ENCODE measurements around the gene FAM20B.
"Not testable (repeated sequence)": the region's sequence is repeated elsewhere in the genome, so short reads cannot be mapped to it uniquely, and the experiment has no call there.

FAM20B gene, protein sequence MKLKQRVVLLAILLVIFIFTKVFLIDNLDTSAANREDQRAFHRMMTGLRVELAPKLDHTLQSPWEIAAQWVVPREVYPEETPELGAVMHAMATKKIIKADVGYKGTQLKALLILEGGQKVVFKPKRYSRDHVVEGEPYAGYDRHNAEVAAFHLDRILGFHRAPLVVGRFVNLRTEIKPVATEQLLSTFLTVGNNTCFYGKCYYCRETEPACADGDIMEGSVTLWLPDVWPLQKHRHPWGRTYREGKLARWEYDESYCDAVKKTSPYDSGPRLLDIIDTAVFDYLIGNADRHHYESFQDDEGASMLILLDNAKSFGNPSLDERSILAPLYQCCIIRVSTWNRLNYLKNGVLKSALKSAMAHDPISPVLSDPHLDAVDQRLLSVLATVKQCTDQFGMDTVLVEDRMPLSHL

GRCh38 chr1:179025125-179025974 lies at the start of gene FAM20B:
TSS of gene FAM20B (plus strand) at chr1:179025894. CDS start at chr1:179043848, 17,954 bp downstream.
- DNase-seq: peak; percentile 80

- DNase-seq: no peak
Observed at GRCh38 chr1:178976541-178976940, 49.2 kb upstream of the FAM20B start.

- DNase-seq: no peak
Observed at GRCh38 chr1:178986204-178986603, 39.5 kb upstream of the FAM20B start.

- not testable (repeated sequence) for DNase-seq
Observed at GRCh38 chr1:178988198-178988597, 37.5 kb upstream of the FAM20B start.

DNA sequence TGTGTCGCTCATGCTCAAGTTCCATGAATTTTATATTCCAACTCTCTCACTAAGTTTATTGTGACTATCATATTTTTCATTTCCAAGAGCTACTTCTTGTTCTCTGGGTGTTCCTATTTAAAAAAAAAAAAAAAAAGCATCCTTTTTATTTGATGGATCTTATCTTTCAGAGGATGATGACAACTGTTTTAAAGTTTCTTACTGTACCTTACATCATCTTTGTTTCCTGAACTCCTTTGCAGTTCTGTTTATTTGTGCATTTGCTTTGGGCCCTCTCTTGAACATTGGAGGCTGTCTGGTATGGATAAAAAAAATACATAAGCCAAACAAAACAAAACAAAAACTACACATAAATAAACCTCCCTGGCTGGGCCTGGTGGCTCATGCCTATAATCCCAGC lies 32.1 kb upstream of the FAM20B start:
- DNase-seq: no peak

DNA sequence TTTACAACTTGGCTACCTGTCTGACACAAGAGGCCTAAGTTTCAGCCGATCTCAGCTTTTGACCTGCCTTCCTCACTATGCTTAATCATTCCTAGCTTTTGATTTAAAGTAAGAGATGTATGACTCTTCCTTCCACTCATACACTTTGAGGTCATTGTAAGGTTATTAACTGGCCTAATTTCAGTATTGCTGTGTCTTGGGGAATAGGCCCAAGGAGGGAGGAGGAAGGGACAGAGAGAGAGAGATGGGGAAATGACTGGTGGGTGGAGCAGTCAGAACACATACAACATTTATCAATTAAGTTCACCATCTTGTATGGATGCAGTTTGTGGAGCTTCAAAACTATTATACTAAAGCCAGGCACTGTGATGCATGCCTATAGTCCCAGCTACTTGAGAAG lies 28.3 kb upstream of the FAM20B start:
- no peak for DNase-seq

DNA sequence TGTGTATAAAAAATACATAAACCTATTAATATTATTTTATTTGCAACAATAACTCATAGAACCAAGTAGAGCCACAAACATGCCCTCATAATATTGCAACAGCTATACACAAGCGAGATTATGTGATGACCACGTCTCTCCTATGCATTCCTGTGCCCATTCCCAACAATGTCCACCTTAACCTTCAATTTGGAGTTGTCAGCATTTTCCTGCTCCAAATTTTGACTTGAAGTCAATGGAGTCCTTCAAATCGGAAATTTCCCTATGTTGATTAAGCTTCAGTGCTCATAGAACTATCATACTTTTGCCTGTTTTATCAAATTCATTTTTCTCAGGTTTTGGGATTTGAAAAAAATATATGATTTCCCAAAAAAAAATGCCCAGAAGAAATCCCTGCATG lies 27.4 kb upstream of the FAM20B start:
- no peak for DNase-seq

GRCh38 chr1:178999061-178999460 lies 26.6 kb upstream of the FAM20B start:
- no peak for DNase-seq

GRCh38 chr1:179001451-179001850 lies 24.2 kb upstream of the FAM20B start:
- no peak for DNase-seq

DNA sequence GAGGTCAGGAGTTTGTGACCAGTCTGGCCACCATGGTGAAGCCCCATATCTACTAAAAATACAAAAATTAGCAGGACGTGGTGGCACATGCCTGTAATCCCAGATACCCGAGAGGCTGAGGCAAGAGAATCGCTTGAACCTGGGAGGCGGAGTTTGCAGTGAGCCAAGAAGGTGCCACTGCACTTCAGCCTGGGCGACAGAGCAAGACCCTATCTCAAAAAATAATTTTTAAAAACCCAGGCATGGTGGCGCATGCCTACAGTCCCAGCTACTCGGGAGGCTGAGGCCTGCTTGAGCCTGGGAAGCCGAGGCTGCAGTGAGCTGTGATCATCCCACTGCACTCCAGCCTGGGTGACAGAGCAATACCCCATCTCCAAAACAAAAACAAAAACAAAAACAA lies 23.6 kb upstream of the FAM20B start:
- DNase-seq: not testable (repeated sequence)

GRCh38 chr1:179002552-179003345 lies 22.9 kb upstream of the FAM20B start:
- peak; percentile 54 for DNase-seq

- no peak for DNase-seq
Observed at GRCh38 chr1:179003512-179004066, 22.1 kb upstream of the FAM20B start.

DNA sequence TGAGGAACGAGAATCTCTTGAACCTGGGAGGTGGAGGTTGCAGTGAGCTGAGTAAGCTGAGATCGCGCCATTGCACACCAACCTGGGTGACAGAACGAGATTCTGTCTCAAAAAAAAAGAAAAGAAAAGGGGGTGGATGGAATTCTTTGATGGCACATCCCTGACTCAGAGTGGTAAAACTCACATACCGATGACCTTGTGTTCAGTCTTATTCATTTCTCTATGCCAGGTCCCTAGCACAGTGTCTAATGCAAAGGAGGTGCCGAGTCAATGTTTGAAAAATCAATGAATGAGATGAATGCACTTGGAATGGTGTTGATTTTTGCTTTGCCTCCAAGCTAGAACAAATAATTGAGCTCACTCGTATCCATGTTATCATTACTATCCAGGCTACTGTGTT lies 18.5 kb upstream of the FAM20B start:
- no peak for DNase-seq

DNA sequence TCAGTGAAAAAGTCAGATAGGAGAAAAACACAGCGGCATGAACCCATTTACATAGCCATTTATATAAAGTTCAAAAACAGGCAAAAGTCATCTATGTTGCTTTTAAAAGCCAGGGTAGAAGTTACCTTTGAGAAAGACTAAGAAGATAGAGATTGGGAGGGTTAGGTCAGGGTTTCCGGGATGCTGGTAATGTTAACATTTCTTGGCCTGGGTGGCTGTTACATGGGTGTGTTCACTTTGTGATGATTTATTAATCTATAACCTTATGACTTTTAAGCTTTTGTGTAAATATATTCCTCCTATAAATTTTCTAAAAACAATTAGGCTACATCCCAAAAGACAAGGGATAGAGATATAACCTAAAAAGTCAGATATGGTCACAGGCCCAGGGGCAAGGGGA lies 15.0 kb upstream of the FAM20B start:
- no peak for DNase-seq

GRCh38 chr1:179012038-179012437 lies 13.7 kb upstream of the FAM20B start:
- no peak for DNase-seq

DNA sequence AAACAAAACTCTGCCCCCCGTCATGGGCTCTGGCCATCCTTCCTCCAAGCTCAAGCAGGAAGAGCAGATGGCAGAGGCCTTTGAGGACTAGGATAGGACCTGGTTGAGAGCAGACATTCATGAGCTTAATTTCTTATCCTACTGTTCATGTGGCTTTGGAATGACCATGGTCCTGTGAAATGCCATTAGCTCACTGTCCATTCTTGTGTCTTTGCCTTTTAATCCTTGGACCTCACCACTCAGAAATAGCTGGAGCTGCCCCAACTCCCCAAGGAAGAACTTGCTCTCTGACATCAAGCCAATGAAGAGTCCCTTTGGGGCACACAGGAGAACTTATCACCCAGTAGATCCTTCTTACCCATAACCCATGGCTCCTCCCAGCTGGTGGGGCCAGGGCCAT lies 11.6 kb upstream of the FAM20B start:
- no peak for DNase-seq

DNA sequence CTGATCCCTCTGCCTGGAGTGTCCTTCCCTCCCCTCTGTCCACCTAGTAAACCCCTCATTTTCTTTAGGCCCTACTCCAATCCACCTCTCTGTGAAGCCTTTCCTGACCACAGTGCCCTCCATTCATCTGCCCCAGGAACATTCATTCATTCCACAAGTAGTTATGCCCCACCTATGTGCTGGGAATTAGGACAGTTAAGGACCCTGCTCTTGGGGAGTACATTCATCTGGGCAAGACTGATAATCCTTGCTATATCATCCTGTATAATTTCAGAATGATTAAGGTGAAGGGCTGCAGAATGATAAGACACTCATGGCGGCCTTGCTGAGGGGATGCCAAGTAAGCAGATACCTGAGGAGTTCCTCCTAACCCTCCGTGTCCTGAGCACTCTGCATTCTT lies 10.3 kb upstream of the FAM20B start:
- no peak for DNase-seq

- no peak for DNase-seq
Observed at GRCh38 chr1:179016706-179017382, 8.8 kb upstream of the FAM20B start.

DNA sequence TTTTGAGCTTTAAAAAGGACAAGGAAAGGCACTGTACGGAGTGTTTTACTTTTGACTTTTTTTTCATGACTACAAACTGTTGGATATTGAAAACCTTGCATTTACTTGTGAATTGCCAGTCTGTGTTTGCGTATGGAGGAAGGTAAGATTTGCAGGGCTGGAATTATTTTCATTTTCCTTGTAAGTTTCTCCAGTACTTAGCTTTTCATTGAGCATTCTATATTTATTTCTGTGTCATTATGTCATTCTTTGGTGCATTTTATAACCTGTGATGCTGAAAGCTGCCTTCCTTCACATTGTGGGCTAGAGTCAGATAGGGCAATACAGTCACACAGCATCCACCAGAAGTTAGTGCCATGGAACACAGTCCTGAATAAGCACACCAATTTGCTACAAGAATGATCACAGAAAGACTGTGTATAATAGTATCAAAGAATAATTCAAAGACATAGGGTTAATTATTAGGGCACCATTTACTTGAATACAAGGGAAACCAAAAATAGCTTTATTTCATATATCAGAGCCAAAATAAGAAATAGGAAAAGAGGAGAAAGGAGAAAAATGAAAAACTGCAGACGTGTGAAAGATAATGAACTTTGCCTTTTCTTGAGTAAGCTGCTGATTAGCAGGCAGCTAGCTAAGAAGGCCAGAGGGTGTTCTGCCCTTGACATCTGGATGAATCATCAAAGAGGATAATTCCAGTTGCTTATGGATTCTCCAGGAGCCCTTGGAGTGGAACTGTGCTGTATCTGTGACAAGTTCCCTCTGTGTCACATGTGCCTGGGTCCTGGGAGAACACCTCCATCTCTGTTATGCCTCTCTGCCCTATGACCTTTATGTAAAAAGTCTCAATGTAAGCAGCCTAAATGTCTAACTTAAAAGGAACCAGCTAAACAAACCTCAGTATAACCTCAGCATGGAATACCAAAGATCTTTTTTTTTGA lies 8.0 kb upstream of the FAM20B start:
- no peak for DNase-seq

DNA sequence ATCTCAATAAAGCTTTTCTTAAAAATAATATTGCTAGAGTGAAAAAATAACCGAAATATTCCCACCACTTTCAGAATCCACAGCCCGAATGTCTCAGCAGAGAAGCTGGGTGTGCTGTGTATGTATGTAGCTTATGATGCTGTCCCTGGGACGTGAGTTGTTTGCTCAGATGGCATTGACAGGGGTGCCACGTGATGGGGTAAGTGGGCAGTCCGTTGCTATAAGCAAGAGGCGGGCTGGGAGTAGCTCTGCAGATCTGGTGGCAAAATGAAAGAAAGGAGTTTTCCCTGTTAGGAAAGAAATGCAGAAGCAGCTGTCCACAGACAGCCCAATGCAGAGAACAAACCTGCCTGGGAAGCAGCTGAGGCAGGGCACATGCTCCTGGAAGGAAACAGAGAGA lies 3.8 kb upstream of the FAM20B start:
- DNase-seq: no peak

Data from NCI-H1105 treated with DMSO at 0.1 percent for 48 hours (cell line).